ENCODE data around the gene RPL29. TPM values are rescaled to one million over a fixed set of nuclear protein-coding genes. Genes with fewer than 3 reads are reported as not detected.
"Not testable (repeated sequence)": the region's sequence is repeated elsewhere in the genome, so short reads cannot be mapped to it uniquely, and the experiment has no call there.

RPL29 gene
- total RNA-seq, 1 donor from 2014 or later, result 1,884 TPM

DNA sequence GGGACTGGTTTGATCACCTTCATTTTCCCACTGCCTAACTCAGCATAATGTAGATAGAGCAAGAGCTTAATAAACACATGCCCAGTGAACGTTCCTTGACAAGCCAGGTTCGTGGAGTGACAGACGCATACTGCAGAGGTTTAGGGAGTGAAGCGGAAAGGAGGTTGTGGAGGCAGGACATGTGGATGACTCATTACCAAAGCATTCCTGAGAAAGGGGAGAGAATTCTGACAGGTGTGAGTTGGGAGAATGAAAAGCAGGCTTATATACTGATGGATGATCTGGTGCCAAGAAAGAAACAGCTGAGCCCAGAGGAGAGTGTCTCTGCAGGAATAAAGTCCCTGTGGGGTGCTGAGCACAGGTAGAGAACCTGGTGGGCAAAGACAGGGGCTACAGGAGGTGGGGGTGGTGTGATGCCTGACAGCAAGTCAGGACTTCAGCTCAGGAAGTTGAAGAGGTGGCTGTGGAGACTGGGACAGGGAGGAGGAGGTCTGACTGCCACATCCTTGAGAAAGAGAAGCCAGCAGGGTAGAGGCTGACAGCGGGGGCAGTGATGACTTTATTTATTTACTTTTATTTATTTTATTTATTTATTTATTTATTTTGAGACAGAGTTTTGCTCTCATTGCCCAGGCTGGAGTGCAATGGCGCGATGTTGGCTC is 2.4 kb upstream of the RPL29 start:
- Mint-ChIP-seq H3K27ac (no peak overlapping the region), H3K4me1 (peaks cover 31% of the 10 kb centered on the region), H3K27me3 (no peaks in the 10 kb centered on the region), H3K4me3 (no peak overlapping the region), H3K9me3 (no peaks in the 10 kb centered on the region), H3K36me3 (ENCODE audit: low read depth) (peaks cover 28% of the 10 kb centered on the region)
- intact Hi-C loops (cut with micrococcal nuclease), result loop anchor here (5.0 kb wide), 1 partner anchor 689 kb away; the partner anchor contains the start of genes GNL3 and PBRM1
- ChIA-PET CTCF (interaction anchor here (1.3 to 1.5 kb wide), 3 partner anchors 125 to 147 kb away, joined by 4 to 5 read pairs (median 4); no protein-coding TSS in a partner anchor), POLR2A (interaction anchor here (0.6 to 1.0 kb wide), 4 partner anchors 24 to 228 kb away, joined by 3 to 5 read pairs (median 4); partner anchors contain the start of gene ABHD14A)
- DNase-seq (no peak), ATAC-seq (ENCODE audit: low read depth) (no peak)
- TF ChIP-seq, protein P1, sequence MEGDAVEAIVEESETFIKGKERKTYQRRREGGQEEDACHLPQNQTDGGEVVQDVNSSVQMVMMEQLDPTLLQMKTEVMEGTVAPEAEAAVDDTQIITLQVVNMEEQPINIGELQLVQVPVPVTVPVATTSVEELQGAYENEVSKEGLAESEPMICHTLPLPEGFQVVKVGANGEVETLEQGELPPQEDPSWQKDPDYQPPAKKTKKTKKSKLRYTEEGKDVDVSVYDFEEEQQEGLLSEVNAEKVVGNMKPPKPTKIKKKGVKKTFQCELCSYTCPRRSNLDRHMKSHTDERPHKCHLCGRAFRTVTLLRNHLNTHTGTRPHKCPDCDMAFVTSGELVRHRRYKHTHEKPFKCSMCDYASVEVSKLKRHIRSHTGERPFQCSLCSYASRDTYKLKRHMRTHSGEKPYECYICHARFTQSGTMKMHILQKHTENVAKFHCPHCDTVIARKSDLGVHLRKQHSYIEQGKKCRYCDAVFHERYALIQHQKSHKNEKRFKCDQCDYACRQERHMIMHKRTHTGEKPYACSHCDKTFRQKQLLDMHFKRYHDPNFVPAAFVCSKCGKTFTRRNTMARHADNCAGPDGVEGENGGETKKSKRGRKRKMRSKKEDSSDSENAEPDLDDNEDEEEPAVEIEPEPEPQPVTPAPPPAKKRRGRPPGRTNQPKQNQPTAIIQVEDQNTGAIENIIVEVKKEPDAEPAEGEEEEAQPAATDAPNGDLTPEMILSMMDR (IDR thresholded peaks at IDR 0.05), result no peak

DNA sequence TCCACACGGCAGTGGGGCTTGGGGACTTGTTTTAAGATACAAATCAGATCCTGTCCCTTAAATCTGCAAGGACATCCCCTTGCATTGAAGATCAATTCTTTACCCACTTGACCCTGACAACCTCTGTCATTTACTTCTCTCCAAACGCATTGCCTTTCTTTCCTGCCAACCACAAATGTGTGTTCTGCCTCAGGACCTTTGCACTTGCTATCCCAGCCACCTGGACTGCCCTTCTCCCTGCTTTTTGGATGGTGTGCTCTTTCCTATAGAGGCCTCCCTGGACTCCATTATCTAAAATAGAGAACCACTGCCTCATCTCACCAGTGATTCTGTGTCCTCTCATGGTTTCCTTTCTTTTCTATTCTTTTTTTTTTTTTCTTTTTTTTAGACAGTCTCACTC is 1.5 kb upstream of the RPL29 start:
- Mint-ChIP-seq H3K27me3 (no peaks in the 10 kb centered on the region), H3K27ac (no peak overlapping the region), H3K9me3 (no peaks in the 10 kb centered on the region), H3K36me3 (ENCODE audit: low read depth) (peaks cover 36% of the 10 kb centered on the region), H3K4me1 (peaks cover 38% of the 10 kb centered on the region), H3K4me3 (no peak overlapping the region)
- DNase-seq (no peak), ATAC-seq (ENCODE audit: low read depth) (no peak)
- CTCF ChIA-PET, result interaction anchor here (1.5 kb wide), 1 partner anchor 146 kb away, joined by 4 read pairs; no protein-coding TSS in a partner anchor
- intact Hi-C loops (cut with micrococcal nuclease), result loop anchor here (5.0 kb wide), 1 partner anchor 690 kb away; the partner anchor contains the start of genes GNL3 and PBRM1
- POLR2A ChIA-PET, result interaction anchor here (0.6 to 0.7 kb wide), 3 partner anchors 11 to 229 kb away, joined by 3 to 4 read pairs (median 3); no protein-coding TSS in a partner anchor
- TF ChIP-seq, protein P1 (IDR thresholded peaks at IDR 0.05), result no peak

DNA sequence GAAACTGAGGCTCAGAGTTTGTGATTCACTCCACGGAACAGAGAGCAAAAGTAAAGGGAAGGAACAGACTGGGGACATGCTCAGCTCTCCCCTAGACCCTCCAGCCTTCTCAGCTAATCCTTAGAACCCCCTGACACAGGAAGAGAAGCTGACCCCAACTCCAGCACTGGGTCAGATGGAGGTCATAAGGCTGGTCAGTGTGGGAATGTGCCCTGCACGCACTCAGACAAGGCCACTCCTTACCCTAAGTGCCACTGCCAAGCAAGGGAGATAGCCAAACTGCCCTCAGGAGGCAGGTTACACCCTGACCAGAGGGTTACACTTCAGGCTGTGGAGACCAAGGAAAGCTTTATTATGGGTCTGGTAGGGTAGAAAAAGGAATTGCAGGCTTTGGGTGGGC is 1.2 kb downstream of the RPL29 start:
- H3K27me3 Mint-ChIP-seq, result no peaks in the 10 kb centered on the region
- intact Hi-C loops (cut with micrococcal nuclease), result no loop called here
- DNase-seq (no peak), ATAC-seq (ENCODE audit: low read depth) (no peak)
- peak overlapping the region; percentile 100 for H3K27ac Mint-ChIP-seq
- H3K4me3 Mint-ChIP-seq, result peak overlapping the region; percentile 100
- H3K9me3 Mint-ChIP-seq, result no peaks in the 10 kb centered on the region
- ChIA-PET CTCF (interaction anchor here (2.2 kb wide), 1 partner anchor 20 kb away, joined by 7 read pairs; the partner anchor contains the start of gene ABHD14A), POLR2A (interaction anchor here (1.0 to 2.7 kb wide), 9 partner anchors 8 to 194 kb away, joined by 4 to 58 read pairs (median 20); partner anchors contain the start of genes ABHD14A, ABHD14B, ACY1 and DUSP7)
- H3K36me3 Mint-ChIP-seq (ENCODE audit: low read depth), result peaks cover 47% of the 10 kb centered on the region
- H3K4me1 Mint-ChIP-seq, result peaks cover 37% of the 10 kb centered on the region
- TF ChIP-seq, protein P1 (IDR thresholded peaks at IDR 0.05), result no peak

DNA sequence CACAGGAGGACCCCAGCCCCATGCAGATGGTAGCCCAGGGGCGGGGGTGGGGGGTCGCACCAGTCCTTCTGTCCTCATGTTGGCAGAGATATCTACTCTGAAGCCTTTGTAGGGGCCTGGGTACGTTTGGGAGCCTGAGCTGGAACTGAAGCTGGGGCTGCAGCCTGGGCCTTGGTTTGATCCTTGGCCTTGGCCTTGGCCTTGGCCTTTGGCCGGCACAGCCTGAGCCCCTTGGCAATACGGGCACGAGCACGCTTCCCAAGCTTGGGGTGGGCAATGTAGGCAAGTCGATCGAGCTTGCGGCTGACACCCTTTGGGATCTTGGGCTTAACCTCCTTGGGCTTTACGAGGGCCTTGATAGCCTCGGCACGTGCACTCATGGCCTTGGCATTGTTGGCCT is 2.0 kb downstream of the RPL29 start:
- H3K27ac Mint-ChIP-seq; H3K9me3 Mint-ChIP-seq; intact Hi-C loops (cut with micrococcal nuclease); ATAC-seq (ENCODE audit: low read depth); DNase-seq; CTCF ChIA-PET; H3K27me3 Mint-ChIP-seq: not testable (repeated sequence)
- H3K4me3 Mint-ChIP-seq, result peak overlapping the region; percentile 100
- H3K4me1 Mint-ChIP-seq, result peaks cover 37% of the 10 kb centered on the region
- H3K36me3 Mint-ChIP-seq (ENCODE audit: low read depth), result peaks cover 47% of the 10 kb centered on the region
- POLR2A ChIA-PET, result interaction anchor here (2.5 to 2.9 kb wide), 2 partner anchors 11 to 12 kb away, joined by 36 to 58 read pairs; partner anchors contain the start of gene ACY1

DNA sequence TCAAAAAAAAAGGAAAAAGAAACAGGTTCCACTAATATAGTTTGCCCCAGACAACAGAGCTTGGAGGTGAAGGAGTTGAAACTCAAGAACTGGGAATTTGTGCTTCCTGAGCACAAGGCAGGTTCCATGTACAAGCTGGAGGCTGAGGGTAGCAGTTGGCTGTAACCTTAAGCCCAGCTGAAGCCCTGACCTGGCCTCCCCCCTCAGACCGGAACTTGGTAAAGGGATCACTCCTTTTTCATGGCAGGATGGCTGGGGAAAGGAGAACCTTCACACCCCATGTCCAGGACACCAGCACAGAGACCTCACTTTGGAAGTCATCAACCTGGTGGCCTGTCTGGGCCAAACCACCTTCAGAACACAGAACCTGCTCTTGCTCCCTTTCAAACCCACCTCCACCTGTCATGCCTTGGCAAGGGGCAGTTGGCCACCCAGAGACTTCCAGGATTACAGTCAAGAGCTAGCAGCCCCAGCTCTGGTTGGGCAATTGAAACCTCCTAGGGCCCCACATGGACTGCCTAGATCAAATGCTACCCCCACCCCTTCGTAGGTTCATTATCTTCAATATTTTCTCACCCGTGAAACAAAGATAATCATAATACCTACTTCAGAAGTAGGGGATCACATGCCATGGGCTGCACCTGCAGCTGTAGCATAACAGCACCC is 3.5 kb downstream of the RPL29 start:
- POLR2A ChIA-PET, result interaction anchor here (1.0 to 2.9 kb wide), 3 partner anchors 10 to 51 kb away, joined by 5 to 36 read pairs (median 6); partner anchors contain the start of genes ABHD14B, ACY1, PARP3 and RRP9
- Mint-ChIP-seq H3K9me3 (no peaks in the 10 kb centered on the region), H3K4me1 (peaks cover 37% of the 10 kb centered on the region), H3K27ac (no peak overlapping the region), H3K4me3 (no peak overlapping the region), H3K27me3 (no peaks in the 10 kb centered on the region), H3K36me3 (ENCODE audit: low read depth) (peaks cover 47% of the 10 kb centered on the region)
- DNase-seq (no peak), ATAC-seq (ENCODE audit: low read depth) (no peak)
- CTCF ChIA-PET, result interaction anchor here (0.8 to 1.3 kb wide), 4 partner anchors 9 to 50 kb away, joined by 3 to 4 read pairs (median 3); partner anchors contain the start of genes ABHD14B, ACY1, PARP3 and RRP9
- TF ChIP-seq, protein P1 (IDR thresholded peaks at IDR 0.05), result no peak
- intact Hi-C loops (cut with micrococcal nuclease), result no loop called here

DNA sequence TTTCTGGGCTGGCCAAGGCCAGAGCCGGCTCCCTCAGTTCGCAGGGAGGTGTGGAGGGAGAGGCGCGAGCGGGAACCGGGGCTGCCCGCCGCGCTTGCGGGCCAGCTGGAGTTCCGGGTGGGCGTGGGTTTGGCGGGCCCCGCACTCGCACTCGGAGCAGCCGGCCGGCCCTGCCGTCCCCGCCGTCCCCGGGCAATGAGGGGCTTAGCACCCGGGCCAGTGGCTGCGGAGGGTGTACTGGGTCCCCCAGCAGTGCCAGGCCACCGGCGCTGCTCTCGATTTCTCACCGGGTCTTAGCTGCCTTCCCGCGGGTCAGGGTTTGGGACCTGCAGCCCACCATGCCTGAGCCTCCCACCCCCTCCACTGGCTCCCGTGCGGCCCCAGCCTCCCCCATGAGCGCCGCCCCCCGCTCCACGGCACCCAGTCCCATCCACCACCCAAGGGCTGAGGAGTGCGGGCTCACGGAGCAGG is 5.2 kb downstream of the RPL29 start:
- H3K4me1 Mint-ChIP-seq, result peaks cover 33% of the 10 kb centered on the region
- H3K9me3 Mint-ChIP-seq; H3K27ac Mint-ChIP-seq; intact Hi-C loops (cut with micrococcal nuclease); CTCF ChIA-PET; DNase-seq; H3K27me3 Mint-ChIP-seq; H3K4me3 Mint-ChIP-seq; ATAC-seq (ENCODE audit: low read depth): not testable (repeated sequence)
- H3K36me3 Mint-ChIP-seq (ENCODE audit: low read depth), result peaks cover 44% of the 10 kb centered on the region
- POLR2A ChIA-PET, result interaction anchor here (0.7 to 2.9 kb wide), 2 partner anchors 9 to 255 kb away, joined by 4 to 36 read pairs; partner anchors contain the start of gene ACY1

All from activated B cell treated with CpG ODN at 0.5 μM for 24 hours (primary cell).